Eye (tissue), 1 donor: ENCODE measurements around the gene CCDC33.

ENCODE experiments used
- DNase-seq: peaks from one replicate; pipeline ENCODE4 v3.0.0-alpha.2; 2015

The CCDC33 gene

DNA sequence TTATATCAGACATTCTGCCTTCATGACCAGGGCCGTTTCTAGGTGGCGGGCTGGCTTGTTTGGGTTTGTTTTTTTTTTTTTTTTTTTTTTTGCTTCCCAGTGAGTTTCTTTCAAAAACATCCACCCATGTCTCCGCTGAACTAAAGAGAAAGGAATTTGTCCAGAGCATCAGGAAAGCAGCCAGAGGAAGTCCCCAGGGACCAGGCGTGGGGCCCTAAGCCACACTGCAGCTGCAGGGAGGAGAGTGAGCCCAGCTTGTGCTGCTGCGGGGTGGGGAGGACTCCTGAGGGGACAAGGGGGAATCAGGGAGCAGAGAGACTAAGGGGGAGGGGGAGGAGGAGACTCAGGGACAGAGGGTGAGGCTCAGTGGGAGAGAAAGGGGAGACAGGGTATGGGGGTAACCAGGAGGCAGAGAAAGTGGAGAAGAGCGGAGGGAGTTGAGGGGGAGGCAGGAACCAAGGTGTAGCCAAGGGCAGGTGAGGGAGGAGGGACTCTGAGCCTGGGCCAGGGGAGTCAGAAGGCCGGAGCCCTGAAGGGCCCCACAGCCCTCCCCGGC lies 81.8 kb downstream of the CCDC33 start:
- peak; percentile 94 for DNase-seq

DNA sequence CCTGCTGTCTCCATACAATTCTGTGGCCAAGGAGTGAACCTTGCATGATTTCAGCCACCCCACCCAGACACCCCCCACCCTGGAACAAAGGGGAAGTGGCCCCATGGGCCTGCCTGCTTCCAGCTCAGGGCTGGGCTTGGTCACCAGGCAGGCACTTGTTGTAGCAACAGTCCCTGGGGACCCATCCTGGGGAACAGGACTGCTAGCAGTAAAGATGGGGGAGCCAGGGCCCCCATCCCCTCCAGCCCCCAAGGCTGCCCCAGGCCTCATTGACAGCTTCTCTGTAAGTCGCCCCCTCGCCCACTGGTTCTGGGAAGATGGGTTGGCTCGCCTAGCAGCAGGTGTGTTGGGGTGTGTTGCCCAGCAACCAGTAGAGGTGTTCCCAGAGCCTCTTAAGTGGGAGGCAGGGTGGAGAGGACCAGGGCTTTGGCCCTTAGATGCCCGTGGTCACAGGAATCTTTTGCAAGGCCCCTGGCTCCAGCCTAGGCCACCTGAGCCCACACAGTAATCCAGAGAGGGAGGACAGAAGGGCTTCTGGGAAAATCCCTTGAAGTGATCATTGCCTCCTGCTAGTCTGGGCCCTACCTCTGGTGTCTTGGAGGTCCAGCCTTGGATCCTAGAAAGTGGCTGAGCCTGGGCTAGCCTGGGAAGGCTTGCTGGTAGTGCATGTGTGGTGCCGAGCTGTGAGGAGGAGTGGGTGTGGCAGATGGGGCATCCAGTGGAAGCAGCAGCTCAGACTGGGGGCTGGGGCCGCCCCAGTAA lies 82.4 kb downstream of the CCDC33 start:
- peak; percentile 79 for DNase-seq

DNA sequence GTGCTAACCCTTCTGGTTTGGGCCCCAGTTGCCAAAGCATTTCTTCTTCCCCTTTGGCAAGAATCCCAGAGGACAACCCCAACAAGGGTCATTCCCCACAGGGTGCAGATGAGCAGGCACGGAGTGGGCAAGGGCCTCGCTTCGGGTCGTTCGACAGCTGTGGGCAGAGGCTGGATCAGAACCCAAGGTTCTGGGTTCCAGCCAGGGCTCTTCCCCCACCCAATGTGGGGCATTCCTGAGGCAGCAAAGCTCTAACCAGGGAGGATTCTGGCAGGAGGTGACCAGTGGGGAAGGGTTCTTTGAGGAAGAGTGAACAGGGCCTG lies 83.0 kb downstream of the CCDC33 start:
- DNase-seq: no peak

DNA sequence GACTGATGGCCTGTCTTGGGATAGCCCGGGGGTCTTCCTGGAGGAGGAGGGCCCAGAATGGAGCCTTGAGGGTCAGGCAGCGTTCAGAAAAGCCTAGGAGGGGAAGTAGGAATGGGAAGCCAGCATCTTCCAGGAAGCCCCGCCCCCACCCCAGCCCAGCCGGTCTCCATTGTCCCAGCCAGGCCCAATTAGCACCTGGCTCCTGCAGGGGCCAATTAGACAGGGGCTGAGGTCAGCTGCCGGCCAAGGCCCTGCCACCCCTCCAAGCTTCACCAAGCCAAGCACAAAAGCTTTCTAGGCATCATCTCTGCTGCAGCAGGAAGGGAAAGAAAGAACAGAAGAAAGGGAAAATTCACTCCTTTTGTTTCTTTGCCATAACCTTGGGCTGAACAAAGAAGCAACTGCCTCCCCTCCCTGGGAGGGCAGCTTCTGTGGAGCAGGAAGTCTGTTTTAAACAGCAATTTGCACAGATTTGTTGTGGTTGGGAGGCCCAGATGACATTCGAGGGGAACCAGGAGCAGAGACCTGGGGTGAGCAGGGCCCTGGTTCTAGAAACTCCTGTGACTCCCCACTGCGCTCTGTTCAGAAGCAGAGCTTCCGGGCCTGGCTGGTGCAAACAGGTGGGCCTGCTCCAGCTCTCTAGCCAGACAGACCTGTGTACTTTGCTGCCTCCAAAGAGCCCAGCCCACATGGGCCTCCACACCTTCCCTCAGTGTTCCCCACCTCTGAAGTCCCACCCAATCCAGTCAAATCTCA lies 83.6 kb downstream of the CCDC33 start:
- peak; percentile 93 for DNase-seq

DNA sequence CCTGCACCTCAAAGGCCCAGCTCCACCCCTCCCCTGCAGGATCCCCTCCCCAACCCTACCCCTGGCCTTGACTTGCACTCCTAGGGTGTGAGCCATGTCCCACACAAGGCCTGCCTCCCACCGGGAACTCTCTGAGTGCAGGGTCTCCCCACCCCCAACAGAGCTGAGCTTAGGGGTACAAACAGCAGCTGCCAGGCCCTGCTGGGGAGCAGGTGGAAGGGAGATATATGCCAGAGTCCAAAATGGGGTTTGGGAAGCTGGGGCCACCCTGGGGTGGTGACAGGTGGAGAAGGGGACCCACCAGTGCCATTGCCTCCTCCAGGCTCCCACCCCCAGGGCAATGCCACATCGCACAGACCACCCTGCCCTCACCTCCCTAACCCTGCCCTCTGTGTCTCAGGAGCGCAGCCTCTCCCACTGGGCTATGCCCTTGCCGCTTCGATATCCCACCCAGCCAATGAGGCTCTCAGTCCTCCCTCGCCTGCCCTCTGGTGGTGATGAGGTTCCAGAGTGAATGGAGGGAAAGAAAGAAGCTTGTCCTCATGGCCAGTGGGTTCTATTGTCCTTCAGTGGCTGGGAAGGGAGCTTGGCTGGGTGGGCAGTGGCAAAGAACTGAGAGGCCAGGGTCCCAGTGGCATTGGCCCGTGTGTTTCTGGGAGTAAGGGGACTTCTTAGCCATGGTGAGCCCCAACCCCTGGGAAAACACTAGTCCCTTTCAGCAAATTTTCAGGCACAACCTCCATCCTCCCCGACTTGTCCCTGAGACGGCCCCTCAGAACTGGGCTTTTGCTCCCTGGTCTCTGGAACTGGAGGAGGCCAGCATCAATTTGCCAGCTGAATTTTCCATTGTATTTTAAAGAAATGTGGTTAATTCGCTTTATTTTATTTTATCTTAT lies 84.5 kb downstream of the CCDC33 start:
- DNase-seq: peak; percentile 97

DNA sequence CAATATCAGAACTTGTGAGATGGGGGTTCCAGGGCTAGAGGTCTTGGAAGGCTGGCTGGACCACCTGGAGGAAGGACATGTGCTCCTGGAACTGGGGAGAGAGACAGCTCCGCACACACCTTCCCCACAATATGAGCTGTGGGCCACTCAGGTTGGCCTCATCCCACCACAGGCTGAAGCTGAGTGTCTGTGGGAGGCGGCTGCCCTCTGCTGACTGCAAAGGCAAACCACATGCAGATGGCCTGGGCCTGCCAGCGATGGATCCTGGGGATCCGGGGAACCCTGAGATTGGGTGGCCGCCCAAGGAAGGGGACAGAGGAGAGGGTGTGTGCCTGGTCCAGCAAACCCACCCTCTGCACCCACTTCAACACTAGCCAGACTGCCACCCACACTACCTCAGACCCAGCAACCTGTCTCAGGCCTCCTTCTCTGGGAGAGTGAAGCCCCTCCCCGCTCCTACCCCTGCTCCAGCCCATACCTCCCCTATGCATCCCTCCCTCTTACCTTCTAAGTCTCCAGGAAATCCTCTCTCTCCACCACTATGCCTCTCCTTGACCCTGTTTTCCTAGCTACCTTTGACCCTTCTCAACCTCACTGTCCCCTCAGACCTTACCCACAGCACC lies 86.5 kb downstream of the CCDC33 start:
- DNase-seq: peak; percentile 90

DNA sequence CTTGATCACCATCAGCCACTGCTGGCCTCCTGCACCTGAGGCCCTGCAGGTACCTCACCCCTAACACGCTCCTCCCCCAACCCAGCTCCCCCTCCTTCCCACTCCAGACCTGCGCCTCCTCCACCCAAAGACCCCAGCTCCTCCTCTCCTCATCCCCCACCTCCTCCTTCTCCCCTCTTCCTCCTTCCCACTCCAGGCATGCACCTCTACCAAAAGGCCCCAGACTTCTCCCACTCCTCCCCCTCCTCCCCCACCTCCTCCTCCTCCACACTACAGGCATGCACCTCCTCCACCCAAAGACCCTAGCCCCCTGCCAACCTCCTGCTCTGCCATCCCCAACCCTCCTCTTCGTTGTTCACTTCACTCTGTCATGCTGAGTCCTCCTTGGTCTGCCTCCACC lies 88.6 kb downstream of the CCDC33 start:
- no peak for DNase-seq

DNA sequence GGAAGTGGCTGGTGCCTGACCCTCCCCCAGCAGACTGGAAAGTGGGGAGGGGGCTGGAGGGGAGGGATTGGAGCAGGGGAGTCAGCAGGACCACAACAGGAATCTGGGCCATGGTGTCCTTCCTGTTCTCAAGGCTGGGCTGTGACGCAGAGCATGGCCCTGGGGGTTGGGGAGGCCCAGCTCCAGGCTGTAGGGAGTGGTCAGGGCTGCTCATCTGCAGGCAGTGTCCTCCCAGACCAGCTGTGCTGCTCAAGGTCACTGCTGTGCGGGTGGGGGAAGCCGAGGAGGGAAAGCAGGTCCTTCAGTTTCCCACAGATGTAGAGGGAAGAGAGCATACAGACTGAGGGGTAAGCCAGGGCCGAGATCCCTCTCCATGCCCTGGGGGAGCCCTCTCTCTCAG lies 90.6 kb downstream of the CCDC33 start:
- peak; percentile 84 for DNase-seq

DNA sequence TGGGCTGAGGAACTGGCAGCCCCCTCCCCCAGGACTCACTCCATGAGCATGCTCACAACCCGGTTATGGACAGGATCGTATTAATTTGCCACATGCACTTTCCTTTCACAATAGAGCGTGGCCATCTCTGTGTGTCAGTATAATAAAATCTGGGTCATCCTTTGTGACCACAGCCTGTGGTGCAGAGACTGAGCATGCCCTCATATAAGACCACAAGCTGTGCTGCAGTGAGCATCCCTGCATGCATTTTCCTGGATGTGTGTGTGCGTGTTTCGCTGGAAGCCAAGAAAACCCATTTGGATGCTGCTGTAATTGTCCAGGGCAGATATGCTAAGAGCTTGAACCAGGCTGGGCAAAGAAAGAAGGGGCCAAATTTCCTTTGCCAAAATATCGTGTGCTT lies 91.6 kb downstream of the CCDC33 start:
- peak; percentile 89 for DNase-seq

DNA sequence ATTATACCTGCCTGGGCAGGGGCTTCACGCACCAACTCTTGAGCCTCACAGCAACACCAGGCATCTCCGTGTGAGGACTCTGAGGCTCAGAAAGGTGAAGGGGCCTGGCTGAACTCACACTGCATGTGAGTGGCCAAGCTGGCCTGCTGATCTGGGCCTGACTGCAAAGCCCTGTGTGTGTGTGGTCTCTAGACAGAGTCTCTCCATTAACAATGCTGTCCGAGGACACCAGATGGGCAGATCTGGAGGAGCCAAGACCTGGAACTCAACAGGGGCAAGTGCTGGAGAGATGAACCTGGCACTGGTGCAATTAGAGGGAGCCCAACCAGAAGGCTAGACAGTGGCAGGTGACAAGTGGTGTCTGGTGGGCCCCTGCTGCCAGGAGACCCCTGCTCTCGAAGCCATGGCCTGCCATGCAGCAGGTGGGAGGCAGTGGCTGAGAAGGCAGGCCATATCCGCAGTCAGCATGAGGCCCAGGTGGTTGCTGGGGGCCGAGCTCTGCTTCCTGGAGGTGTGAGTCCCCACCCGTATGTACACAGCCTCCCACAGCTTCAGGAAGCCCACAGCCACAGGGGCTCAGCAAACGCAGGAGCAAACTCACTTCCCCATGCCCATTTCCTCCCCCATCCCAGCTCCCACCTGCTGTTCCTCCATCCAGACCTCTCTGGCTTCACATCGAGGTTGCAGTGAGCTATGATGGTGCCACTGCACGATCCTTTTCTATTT lies 92.4 kb downstream of the CCDC33 start:
- peak; percentile 74 for DNase-seq

DNA sequence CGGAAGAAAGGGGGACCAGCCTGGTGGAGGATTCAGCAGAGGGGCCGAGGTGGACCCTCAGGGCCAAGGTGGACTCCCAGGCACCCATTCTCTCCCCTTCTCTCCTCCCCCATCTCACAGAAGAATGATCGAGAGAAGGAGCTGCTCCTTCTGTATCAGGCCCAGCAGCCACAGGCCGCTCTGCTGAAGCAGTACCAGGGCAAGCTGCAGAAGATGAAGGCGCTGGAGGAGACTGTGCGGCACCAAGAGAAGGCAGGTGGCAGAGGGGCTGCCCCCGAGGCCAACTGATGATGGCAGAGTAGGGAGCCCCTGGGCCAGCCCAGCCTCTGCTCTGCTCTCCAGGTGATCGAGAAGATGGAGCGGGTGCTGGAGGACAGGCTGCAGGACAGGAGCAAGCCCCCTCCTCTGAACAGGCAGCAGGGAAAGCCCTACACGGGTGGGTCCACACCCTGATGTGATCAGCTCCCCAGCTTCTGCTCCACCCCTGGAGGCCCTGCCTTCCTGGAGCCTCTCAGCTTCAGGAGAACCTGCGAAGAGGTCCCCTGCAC lies 94.8 kb downstream of the CCDC33 start:
- DNase-seq: no peak

DNA sequence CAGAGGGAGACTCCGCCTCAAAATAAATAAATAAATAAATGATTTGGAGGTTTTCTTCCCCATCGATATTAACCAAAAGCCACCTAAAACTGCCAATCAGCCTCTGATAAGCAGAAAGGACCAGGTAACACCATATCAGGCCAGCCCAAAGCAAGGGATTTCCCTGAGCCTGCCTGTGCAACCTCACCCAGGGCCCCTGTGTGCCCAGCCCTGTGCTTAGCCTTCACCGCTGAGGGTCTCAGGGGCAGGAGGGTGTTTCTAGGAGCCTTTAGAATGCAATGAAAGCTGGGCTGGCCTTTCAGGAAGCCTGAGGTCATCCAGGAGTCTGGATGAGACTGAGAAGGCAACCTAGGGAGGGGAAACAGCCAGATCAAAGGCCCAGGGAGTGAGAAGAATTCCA lies 95.9 kb downstream of the CCDC33 start:
- DNase-seq: no peak

DNA sequence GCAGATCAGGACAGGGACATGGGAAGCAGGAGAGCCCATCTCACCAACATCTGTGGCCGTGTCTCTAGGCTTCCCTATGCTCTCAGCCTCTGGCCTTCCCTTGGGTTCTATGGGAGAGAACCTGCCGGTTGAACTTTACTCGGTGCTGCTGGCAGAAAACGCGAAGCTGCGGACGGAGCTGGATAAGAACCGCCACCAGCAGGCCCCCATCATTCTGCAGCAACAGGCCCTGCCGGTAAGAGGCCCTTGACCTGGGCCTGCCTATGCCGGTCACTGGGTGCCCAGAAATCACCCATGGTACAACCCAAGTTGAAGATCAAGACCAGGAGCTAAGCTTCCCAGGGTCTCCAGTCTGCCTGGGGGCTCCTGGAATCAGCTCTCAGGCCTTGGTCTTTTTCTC lies 96.5 kb downstream of the CCDC33 start:
- no peak for DNase-seq

DNA sequence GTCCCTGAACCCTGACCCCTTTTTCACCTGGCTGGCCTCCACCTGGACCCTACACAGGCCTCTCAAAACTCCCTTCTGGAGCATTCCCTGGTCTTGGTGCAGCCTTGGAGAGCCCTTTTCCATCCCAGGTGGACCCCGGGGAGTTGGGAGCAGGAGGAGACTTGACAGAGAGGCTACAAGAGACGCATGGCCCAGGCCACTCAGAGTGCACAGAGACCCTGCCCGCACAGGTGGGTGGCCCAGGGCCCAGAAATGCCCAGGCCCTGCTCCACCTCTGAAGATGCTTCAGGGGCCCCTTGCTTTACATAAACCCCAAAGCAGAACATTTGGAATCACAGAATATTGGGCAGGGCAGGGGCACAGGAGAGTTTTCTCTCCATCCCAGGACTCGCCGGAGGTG lies 97.0 kb downstream of the CCDC33 start:
- no peak for DNase-seq

DNA sequence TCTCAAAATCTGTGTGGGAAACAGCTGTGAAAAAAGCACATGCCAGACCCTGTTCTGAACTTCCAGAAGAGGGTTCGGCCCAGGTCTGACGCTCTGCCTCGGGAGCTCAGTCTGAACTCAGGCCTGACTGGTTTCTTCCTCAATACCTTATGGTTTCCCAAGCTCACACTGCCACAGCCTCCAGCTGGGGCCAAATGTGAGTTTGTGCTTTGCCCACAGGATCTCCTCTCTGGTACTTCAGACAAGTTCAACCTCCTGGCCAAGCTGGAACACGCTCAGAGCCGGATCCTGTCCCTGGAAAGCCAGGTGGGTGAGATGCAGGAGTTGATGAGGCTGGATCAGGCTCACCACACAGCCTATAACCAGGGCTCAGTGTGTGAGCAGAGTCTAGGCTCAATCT lies 97.5 kb downstream of the CCDC33 start:
- no peak for DNase-seq

DNA sequence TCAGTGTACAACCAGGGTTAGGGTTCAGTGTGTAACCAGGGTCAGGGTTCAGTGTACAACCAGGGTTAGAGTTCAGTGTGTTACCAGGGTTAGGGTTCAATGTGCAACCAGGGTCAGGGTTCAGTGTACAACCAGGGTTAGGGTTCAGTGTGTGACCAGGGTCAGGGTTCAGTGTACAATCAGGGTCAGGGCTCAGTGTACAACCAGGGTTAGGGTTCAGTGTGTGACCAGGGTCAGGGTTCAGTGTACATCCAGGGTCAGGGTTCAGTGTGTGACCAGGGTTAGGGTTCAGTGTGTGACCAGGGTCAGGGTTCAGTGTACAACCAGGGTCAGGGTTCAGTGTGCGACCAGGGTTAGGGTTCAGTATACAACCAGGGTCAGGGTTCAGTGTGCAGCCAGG lies 98.0 kb downstream of the CCDC33 start:
- no peak for DNase-seq

DNA sequence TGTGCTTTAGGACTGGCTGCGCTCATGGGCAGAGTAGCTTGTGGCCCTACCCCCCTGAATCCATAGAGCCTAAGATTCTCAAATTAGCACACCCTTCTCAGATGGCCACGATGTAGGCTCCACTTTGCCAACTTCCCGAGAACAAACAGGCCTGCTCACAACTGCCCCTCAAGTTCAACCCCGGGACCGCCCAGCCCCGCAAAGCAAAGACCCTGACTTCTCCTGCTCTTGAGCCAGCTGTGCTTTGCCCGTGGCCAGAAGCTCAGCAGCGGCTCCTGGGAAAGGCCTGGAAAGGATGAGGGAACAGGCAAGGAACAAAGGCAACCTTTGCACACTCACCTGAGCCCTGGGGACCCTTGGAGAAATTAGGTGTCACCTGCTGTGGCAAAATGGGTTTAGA lies 99.3 kb downstream of the CCDC33 start:
- DNase-seq: no peak

DNA sequence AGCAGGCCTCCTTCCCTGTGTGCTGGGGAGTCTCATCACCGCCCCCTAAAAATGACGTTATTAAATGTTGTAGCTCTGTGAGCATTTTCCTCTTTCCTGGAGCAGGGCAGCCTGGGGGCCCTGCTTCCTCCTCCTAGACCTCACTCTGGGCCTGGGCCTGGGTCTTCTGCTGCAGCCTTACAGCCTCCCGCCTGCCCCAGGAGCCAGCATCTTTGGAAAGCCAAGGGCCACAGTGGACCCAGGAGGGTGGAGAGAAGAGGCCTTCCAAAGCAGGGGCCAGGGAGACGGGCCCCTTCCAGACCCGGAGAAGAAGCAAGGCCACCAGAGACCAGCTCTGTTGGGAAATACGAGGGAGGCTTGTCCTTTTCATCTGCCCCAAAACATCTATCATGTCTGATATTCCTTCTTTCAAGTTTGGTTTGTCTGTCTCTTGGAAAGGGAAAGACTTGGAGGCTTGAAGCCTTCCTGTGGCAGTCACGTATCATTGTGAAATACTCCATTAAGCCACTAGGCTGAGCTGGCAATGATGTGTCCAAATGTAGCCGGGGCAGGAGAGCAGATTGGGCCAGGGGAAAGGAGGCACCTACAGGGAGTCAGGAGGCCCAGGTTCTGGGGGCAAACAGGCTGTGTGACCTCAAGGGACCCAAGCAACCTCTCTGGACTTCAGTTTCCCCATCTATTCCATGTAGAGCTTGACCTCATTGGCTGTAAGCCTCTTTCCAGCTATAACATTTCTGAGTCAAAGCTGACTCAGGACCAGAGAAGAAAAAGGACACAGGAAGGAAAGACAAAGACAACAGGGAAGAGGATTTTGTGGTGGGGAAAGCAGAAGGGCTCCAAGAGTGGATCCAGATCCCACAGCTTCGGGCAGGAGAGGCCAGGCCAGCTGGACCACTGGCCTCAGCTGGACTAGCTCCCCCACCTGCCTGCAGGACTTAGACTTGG lies 100.2 kb downstream of the CCDC33 start:
- DNase-seq: no peak

DNA sequence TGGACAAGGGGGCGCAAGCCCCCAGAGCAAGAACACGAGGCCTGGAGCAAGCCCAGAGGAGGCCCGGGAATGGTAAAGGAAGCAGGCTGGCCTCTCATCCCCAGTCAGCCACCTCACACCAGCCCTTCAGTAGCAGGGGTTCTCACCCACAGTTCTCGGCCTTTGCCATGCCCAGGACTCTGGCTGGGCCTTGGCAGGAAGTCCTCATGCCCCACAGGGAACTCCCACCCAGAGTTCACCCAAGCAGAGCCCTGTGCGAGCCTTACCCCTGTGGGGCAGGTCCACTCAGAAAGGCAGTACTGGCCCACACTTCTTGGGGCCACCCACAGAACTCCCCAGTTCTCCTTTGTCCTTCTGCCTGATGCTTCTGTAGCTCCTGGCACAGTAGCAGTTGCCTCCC lies 101.0 kb downstream of the CCDC33 start:
- no peak for DNase-seq

DNA sequence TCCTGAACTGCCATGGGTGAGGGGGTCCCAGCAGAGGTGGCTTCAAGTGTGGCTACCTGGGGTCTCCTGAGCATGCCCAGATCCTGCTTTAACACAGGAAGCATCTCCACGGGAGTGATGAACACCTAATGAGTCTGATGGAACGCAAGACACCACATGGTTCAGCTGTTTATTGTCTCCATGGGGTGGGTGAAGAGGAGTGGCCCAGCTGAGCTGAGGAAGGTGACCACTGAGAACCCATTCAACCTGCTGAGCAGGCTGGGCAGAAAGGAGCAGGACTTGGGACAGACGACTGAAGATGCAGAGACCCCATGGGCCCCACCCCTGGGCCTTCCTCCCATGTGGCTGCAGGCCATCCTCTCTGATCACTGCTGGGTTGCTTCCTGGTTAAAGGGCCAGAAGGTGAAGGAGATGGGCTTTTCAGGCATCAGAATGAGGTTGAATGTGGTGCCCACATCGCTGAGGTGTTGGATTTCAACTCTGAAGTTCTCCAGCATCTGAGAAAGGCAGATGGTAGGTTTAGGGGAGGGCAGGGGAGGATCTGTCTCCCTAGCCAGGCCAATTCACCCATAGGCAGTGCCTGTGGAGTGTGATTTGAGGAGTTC lies 101.6 kb downstream of the CCDC33 start:
- DNase-seq: no peak
